BE2C (cell line): ENCODE data around the gene CD52.

Experiments used
- DNase-seq: peaks from one replicate; pipeline ENCODE4 v3.0.0-alpha.2; 2020
- H3K27me3 ChIP-seq: fragments of 250-450 bp; sonication (Bioruptor Pico); 2 replicates; pipeline ENCODE4 v1.5.1; 2020; ENCODE audit warnings: mild to moderate bottlenecking
- H3K36me3 ChIP-seq: fragments of 250-450 bp; sonication (Bioruptor Pico); 2 replicates; pipeline ENCODE4 v1.5.1; 2020; ENCODE audit warnings: mild to moderate bottlenecking
- H3K4me1 ChIP-seq: fragments of 250-450 bp; sonication (Bioruptor Pico); 2 replicates; pipeline ENCODE4 v1.5.1; 2020
- H3K4me3 ChIP-seq: 2 replicates; pipeline ENCODE4 v1.5.1; 2011; ENCODE audit warnings: low read depth, low read length
- H3K9me3 ChIP-seq: fragments of 250-450 bp; sonication (Bioruptor Pico); 2 replicates; pipeline ENCODE4 v1.5.1; 2020
- TF ChIP-seq, protein P1 (sequence below): IDR thresholded peaks from 2 replicates; pipeline ENCODE4 v1.5.1; 2012; ENCODE audit warnings: mild to moderate bottlenecking, low read depth, low read length

Gene CD52

DNA sequence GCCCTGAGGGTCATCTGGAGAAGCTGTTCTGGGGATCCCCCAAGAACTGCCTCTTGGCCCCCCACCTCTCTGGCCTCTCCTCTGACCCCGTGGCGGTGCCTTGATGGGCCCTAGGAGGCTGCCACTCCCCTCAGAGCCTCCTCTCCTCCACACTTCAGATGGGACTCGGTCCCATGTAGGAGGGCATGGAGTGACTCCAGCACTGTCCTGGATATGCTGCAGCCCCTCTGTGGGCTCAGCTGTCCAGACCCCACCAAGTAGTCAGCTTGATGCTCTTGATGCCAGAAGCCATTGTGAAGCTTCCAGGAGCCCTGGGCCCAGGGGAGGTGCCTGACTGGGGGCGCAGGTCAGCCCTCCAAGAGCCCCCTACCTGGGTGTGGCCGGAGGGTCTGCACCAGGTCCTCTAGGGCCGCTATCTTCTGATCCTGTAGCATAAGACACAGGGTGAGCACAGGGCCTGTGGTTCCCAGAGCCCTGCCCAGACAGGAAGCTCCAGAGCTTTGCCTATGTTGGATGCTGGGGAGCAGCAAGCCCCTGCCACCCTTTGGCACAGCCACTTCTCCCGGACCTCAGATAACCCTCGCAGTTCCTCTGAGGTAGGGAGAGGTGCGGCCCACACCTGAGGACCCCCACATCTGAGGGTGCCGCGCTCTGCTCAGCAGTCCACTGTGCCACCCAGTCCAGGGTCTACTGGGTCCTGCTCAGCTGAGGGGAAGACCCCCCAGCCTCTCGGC lies 20.5 kb upstream of the CD52 start:
- H3K4me1 ChIP-seq = no peaks in the 10 kb centered on the region
- no peaks in the 10 kb centered on the region for H3K36me3 ChIP-seq
- H3K9me3 ChIP-seq = no peaks in the 10 kb centered on the region
- no peaks in the 10 kb centered on the region for H3K27me3 ChIP-seq
- no peak for DNase-seq
- no peak overlapping the region for H3K4me3 ChIP-seq
- TF ChIP-seq, protein P1, sequence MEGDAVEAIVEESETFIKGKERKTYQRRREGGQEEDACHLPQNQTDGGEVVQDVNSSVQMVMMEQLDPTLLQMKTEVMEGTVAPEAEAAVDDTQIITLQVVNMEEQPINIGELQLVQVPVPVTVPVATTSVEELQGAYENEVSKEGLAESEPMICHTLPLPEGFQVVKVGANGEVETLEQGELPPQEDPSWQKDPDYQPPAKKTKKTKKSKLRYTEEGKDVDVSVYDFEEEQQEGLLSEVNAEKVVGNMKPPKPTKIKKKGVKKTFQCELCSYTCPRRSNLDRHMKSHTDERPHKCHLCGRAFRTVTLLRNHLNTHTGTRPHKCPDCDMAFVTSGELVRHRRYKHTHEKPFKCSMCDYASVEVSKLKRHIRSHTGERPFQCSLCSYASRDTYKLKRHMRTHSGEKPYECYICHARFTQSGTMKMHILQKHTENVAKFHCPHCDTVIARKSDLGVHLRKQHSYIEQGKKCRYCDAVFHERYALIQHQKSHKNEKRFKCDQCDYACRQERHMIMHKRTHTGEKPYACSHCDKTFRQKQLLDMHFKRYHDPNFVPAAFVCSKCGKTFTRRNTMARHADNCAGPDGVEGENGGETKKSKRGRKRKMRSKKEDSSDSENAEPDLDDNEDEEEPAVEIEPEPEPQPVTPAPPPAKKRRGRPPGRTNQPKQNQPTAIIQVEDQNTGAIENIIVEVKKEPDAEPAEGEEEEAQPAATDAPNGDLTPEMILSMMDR = no peak

DNA sequence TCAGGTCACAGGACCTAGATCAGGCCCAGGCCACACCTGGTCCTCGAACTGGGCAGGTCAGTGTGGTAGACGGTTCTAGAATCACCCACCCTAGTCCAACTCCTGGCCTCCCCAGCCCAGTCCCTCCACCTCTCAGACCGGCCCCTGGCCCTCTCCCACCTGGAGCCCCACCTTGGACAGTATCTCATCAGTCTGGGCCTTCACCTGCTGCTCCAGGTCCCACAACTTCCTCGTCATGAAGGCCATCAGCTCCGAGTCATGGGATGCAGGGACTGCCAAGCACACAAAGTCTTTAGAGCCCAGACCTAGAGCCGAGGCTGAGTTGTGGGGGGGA lies 20.0 kb upstream of the CD52 start:
- TF ChIP-seq, protein P1 = no peak
- no peaks in the 10 kb centered on the region for H3K4me1 ChIP-seq

DNA sequence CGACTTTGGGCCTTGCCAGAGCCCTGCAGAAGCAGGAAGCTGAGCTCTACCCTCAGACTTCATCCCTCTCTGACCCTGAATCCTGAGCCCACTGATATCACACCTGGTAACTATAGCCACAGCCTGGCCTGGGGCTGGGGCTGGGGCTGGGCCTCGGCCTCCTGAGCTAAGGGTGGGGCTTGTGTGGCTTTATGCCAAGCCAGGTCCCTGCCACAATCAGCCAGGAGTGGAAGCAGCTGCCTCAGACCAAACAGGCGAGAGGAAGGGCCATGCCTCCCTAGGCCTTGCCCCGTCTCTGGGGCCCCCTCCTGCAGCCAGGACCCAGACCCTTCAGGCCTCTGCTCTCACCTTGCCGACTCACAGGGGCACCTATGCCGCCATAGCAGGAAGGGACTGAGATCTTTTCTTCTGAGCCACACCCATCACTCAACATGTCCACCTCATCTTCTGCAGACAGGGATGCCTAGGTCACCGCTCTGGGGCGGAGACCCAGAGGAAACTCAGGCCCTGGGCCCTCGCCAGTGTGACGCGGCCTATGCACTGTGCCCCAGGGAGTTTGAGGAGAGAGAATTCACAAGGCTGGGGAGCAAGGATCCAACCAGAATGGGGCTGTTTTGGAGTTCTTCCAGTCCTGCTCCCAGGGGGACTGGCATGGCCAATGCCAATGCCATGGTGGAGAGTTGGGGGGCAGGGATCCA lies 17.0 kb upstream of the CD52 start:
- Histone ChIP-seq H3K4me1 (no peaks in the 10 kb centered on the region), H3K27me3 (no peaks in the 10 kb centered on the region), H3K9me3 (no peaks in the 10 kb centered on the region), H3K4me3 (no peak overlapping the region), H3K36me3 (no peaks in the 10 kb centered on the region)
- TF ChIP-seq, protein P1 = no peak
- DNase-seq = no peak

More for the DNA sequence above, 20.0 kb upstream of the CD52 start:
- Histone ChIP-seq H3K4me3 (no peak overlapping the region), H3K36me3 (no peaks in the 10 kb centered on the region), H3K9me3 (no peaks in the 10 kb centered on the region), H3K27me3 (no peaks in the 10 kb centered on the region)
- DNase-seq = no peak

DNA sequence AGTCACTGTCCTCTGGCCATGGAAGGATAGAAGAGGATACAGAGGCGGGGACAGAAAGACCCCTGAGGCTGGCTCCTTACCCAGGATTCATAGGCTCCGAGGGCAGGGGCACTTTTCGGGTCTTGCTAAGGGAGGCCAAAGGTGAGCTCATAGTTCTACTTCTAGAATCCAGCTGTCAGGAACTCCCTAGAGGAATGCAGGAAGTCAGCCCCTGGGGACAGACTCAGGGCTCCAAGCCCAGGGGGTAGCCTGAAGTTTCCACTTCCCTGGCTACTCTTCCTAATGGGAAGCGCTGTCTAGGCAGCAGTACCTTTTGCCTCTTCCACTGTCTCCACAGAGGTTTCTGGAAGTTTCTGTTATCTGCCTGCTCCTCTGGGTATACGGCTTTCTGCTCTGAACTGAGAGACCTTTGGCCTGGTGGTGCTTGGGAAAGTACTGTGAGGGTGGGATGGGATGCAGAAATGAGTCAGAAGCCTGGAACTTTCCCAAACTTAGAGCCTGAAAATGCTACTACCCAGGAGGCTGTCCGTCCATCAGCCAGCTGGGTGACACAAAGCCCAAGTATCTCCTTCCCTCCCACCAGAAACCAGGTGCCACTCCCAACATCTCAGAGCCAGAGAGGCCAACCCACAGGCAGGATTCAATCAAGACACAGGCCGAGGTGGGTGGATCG lies 14.9 kb upstream of the CD52 start:
- Histone ChIP-seq H3K9me3 (no peaks in the 10 kb centered on the region), H3K27me3 (no peaks in the 10 kb centered on the region), H3K36me3 (no peaks in the 10 kb centered on the region), H3K4me1 (no peaks in the 10 kb centered on the region), H3K4me3 (no peak overlapping the region)
- DNase-seq = no peak
- TF ChIP-seq, protein P1 = no peak

DNA sequence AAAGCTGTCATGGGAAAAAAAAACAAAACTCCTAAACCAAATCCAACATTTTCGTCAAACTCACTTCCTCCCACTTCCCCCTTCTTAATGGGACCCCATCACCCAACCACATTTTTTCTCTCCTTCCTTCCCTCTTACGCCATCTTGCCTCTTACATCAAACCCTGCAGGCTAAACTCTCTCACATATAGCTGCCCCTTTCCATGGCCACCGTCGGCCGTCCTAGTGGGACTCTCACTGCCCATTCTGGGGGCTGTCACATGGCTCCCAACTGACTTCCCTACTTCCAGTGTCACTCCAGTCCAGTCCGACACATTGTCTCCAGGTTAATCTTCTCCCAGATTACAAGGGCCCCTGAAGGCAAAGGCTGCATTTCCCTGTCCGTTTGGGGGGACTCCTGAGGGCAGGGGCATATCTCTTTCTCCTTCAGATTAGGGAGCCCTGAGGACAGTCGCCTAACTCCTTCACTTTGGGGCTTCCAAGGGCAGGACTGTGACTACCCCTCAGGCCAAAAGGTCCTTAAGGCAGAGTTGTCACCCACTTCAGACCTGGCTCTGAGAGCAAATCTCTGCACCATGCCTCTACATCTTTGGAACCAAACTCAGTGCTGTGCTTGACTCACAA lies 12.0 kb upstream of the CD52 start:
- no peaks in the 10 kb centered on the region for H3K27me3 ChIP-seq
- no peaks in the 10 kb centered on the region for H3K4me1 ChIP-seq
- DNase-seq = no peak
- H3K4me3 ChIP-seq = peak overlapping the region; percentile 69
- H3K36me3 ChIP-seq = no peaks in the 10 kb centered on the region
- no peaks in the 10 kb centered on the region for H3K9me3 ChIP-seq
- TF ChIP-seq, protein P1 = no peak
